Suprapubic skin (tissue), 3 donors: ENCODE measurements around the gene SLC22A2.

ENCODE experiments used
- CTCF ChIP-seq, 2 donors: fragments of 200-600 bp in 1 of 2; fragments of 450-650 bp in 1 of 2; sonication (generic) in 1 of 2; IDR thresholded peaks; one replicate each; pipeline ENCODE4 v1.5.1; 2016 to 2019; ENCODE audit warnings: antibody characterized with exemption in 2 of 2, mild to moderate bottlenecking in 1 of 2, moderate library complexity in 1 of 2
- POLR2AphosphoS5 ChIP-seq, 3 donors: sonication (generic); formaldehyde crosslinking; IDR thresholded peaks; one replicate each; pipeline ENCODE4 v1.6.1; 2017; ENCODE audit warnings: antibody characterized with exemption in 3 of 3

GRCh38 chr6:160221918-160222317 lies 36.7 kb downstream of the SLC22A2 start:
- TF ChIP-seq CTCF (IDR thresholded peaks at IDR 0.05): no peak
- TF ChIP-seq POLR2AphosphoS5 (IDR thresholded peaks at IDR 0.05): no peak
